Retina (tissue), 1 donor: ENCODE data around the gene SELENOK.
"Not testable (repeated sequence)": the region's sequence is repeated elsewhere in the genome, so short reads cannot be mapped to it uniquely, and the experiment has no call there.

Source experiments
- DNase-seq: peaks from one replicate; pipeline ENCODE4 v3.0.0-alpha.2; 2016

SELENOK gene

DNA sequence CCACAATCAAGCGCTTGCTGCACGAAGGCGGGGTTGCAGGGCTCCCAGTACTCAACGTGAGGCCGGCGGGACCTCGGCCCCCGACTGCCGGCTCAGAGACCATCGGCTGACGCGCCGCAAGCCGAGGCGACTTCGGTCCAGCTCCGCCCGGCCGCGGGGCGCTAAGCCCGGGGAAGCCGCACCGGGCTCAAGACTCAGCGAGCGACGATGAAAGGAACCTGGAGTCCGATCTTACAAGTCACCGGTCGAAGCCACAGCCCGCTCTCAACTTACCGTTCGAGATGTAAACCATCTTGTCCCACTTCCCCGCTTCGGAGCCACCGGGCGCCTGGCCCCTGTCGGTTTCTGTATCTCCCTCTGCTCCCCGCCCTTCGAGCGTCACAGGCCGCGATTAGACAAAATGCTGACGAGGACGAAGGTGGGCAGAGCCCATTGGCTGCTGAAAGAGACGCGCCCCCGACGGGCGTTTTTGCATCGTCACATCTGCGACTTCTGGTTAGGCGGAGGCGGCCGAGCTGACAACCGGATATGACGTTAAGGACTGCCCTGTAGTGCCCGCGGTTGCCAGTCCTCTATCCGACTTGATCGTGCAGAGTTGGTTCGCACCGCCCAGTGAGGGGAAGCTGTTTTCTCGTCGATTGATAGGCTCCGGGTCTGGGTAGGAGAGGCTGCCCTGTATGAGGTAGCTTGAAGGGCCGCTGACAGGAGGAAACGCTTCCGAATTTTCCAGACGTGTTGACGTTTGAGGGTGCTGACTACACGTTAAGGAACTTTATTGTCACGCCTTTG lies at the start of gene SELENOK:
Gene SELENOK (minus strand): TSS at position 363 of the 789 bp plus-strand sequence.
- peak; percentile 98 for DNase-seq

DNA sequence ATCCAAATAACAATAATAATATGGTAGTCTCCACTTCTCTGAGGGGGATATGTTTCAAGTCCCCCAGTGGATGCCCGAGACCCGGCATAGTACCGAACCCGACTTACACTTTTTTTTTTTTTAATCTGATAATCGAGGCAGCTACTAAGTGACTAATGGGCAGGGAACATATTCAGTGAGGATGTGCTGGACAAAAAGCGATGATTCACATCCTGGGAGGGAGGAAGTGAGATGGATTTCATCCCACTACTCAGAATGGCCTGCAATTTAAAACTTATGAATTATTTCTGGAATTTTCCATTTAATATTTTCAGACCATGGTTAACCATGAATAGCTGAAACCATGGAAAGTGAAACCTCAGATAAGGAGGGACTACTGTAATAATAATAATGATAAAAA lies 49.5 kb upstream of the SELENOK start:
- DNase-seq = no peak

DNA sequence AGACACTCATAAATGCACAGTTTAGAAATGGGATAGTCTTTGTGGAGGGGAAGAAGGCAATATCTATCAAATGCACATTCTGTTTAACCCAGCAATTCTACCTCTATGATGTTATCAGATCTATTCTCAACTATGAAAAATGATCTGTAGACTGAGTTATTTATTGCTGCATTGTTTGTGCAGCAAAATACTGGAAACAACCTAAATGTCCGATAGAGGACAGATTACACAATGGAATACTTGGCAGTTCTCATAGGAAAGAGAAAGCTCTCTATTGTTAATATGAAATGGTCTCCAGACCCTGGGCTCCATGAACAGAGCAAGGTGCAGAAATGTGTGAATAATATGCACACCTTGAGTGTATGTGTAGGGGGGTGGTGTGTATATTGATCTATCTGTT lies 49.0 kb upstream of the SELENOK start:
- no peak for DNase-seq

- peak; percentile 2 for DNase-seq
Measured at GRCh38 chr3:53939813-53940212, 48.2 kb upstream of the SELENOK start.

- peak; percentile 63 for DNase-seq
Measured at GRCh38 chr3:53939086-53939582, 47.5 kb upstream of the SELENOK start.

DNA sequence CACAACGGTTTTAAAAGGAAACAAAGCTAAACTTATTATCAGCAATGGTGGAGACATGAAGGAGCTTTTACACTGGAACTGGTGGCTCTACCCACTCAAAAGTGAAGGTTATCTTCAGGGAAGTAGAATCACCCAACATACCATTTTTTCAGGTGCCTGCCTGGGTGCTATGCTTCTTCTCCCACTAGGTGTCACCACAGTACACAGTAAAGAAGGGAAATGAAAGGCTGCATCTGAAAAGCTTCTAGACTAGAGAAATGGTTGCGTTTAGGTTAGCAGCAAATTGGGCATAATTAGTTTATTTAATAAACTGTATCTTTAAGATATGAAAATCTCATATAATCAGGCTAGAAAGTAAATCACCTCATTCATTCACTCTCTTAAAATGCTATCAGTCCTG lies 47.0 kb upstream of the SELENOK start:
- DNase-seq = peak; percentile 70

DNA sequence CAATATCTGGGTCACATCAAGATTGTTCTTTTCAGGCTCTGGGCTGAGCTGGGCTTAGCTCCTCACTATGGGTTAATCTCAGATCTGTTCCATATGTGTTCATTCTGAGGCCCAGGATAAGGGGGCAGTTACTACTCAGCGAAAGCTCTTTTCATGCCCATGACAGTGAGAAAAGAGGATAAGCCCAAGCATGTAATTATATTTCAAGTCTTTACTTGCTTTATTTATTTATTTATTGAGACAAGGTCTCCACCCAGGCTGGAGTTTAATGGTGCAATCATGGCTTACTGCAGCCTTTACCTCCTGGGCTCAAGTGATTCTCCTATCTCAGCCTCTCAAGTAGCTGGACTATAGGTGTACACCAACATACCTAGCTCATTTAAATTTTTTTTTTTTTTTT lies 44.7 kb upstream of the SELENOK start:
- no peak for DNase-seq

DNA sequence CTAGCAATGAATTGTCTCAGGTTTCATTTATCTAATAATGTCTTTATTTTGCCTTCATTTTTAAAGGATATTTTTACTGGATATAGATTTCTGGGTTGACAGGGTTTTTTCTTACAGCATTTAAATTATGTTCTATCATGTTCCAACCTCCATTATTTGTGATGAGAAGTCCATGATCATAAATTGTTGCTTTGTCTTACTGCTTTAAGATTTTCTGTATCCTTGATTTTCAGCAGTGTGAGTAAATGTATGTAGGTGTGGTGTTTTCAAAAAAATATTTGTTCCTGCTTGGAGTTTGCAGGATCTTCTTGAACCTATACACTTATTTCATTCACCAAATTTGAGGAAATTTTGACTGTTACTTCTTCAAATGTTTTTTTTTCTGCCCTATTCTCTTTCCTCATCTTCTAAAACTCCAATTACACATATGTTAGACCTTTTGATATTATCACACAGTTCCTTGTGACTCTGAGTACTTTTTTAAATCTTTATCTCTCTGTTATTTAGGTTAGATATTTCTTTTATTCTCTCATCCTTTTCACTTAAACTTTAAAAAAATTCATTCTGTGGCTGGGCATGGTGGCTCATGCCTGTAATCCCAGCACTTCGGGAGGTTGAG lies 43.7 kb upstream of the SELENOK start:
- no peak for DNase-seq

DNA sequence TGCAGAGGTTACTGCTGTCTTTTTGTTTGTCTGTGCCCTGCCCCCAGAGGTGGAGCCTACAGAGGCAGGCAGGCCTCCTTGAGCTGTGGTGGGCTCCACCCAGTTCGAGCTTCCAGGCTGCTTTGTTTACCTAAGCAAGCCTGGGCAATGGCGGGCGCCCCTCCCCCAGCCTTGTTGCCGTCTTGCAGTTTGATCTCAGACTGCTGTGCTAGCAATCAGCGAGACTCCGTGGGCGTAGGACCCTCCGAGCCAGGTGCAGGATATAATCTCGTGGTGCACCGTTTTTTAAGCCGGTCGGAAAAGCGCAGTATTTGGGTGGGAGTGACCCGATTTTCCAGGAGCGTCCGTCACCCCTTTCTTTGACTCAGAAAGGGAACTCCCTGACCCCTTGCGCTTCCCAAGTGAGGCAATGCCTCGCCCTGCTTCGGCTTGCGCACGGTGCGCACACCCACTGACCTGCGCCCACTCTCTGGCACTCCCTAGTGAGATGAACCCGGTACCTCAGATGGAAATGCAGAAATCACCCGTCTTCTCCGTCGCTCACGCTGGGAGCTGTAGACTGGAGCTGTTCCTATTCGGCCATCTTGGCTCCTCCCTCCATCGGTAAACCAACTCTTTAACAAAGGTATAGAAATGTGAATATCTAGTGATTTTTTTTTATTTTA lies 35.7 kb upstream of the SELENOK start:
- not testable (repeated sequence) for DNase-seq

DNA sequence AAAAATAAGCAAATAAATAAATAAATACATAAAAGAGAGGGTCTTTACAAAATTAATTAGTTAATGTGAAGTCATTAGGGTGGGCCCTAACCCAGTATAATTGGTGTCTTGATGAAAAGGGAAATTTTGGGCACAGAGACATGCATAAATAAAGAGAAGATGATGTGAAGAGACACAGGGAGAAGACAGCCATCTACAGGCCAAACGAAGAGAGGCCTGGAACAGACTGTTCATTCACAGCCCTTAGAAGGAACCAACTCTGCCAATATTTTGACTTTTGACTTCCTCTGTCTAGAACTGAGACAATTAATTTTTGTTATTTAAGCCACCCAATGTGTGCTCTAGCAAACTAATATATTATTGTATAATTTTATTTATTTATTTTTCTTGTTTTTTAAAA lies 29.6 kb upstream of the SELENOK start:
- DNase-seq = no peak

DNA sequence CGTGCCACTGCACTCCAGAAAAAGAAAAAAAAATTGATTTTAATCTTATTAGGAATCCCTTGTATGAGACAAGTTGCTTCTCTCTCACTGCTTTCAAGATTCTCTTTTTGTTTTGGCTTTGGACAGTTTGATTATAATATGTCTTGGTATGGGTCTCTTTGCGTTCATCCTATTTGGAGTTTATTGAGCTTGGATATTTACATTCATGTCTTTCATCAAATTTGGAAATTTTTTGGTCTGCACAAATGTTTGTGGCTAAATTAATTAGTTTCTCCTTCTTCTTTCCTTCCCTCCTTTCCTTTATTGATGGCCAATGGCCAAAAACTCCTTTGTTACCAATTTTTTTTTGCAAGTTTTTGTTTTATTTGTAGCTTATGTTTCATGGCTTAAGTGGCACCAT lies 28.1 kb upstream of the SELENOK start:
- no peak for DNase-seq

GRCh38 chr3:53913401-53913800 lies 21.7 kb upstream of the SELENOK start:
- no peak for DNase-seq

DNA sequence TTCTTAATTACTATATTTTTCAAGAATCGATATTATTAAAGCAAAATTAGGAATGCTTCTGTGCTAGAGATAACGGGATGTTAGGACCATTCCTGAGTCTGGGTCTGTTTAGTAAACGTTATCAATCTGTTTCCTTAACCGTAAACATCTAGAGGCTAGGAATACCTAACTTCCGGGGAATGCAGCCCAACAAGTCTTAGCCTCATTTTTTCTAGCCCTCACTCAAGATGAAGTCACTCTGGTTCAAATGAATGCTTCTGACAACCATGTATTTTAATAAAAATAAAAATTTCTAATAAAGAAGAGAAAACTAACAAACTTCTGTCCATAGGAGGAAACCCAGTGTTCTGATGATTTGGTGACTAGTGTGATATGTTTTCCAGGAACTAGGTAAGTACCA lies 11.1 kb upstream of the SELENOK start:
- no peak for DNase-seq

GRCh38 chr3:53902067-53902466 lies 10.4 kb upstream of the SELENOK start:
- no peak for DNase-seq

DNA sequence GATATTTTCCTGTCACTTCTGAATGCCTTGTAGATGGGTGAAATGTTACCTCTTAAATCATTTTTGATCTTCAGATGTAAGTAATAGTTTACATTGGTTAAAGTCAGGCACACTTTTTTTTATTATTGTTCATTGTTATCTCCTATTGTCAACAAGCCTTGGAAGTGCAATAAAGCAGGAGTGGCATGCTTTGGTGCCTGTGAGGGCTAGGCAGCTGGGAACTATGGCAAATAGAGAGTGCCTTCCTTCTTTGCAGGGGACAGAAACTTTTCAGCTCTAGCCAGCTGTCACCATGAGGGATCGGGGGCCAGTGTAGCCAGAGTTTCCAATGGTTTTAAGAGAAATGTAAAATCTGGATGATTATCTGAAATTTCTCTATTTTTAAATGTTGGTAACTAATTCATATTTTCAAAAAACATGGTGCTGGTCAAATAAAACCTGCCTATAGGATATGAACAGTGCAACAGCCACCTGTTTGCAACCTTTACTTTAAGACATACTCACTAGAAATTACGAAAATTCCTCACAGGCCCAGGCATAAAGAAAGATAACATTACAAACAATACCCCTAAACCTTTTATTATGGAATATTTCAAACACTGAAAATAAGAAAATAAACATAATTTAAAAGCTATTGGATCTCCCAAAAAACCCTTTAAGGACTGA lies 9.1 kb upstream of the SELENOK start:
- DNase-seq = no peak

DNA sequence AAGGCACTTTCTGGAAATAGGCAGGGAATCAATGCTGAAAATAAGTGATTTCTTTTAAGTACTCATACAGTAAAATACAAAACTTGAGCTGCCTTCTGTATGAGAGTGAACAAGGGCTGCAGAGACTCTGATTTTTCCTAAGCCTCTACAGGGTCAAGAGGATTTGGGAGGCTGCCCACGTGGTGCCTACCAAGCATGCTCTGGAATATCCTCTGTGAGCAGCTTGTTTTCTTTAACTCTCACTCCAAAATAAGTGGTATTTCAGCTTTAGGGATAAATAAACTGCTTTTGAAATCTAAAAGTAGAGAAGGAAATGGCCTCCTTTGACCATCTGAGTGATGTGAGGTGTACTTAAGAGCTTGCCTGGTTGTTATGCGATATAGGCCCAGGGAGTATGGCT lies 8.1 kb upstream of the SELENOK start:
- DNase-seq = no peak

DNA sequence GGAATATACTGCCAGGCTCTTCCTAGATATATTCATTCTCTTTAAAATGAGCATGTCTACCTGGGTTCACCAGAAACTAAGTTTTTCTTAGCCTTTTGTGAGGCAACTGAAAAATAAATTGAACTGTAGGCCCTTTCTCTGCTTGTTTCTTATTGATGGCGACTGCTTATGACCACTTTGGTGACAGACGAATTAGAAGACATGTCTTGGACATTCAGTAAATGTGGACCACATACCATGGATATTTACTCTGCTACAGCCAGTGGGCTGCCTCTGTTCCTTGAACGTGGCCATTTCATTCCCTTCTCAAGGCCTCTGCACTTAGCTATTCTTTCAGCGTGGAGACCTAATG lies 603 bp upstream of the SELENOK start:
- DNase-seq = no peak

DNA sequence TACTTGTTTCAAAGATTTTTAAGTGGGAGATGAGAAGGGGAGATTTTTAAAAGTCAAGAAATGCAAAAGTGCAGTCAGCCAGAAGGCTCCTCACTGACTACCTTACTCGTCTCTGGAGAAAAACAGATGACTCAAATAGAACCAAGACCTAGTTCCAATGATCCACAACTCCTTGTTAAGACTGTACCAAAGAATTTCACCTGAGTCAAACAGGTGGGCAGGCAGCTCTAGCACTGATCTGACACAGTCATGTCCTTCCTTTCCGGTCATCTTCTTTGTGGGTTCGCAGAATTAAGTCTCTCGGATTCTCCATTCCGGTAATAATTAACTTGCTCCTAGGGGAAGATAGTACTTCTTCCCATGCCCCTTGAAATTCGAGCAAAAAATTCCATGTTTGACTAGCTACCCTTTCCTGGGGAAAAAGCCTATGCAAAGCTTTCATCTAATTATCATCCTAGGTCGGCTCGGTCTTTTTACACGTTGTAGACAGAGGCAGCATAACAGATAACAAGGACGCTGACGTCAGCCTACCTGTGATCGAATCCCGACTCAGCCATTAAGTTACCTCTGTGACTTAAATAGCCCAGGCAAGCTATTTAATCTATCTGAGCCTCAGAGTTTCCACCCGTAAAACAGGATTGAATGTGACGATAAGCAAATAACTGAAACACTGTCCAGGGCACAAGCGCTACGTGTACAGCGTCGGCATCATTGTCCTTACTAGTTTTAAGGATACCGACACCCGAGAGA lies 758 bp downstream of the SELENOK start:
- DNase-seq = no peak

DNA sequence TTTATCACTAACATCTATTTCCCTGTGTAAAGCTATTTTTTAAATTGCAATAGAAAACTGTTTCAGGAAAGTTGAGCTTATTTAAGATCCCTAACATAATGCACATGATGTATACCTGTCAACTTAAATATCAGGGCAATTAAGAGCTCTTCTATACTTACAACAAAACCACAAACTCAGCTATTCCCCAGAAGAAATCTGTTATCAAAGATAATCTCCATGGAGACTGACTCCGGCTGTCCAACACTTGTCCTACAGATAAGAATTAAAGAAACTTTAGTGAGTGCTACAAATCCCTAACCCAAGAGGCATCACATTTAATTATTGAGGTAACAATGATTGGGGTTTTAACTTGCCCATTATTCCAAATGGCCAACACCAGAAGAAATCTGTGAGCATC lies 3.4 kb downstream of the SELENOK start:
- DNase-seq = no peak

GRCh38 chr3:53887446-53887845 lies 4.2 kb downstream of the SELENOK start:
- DNase-seq = no peak

- DNase-seq = no peak
Measured at GRCh38 chr3:53885239-53885638, 6.4 kb downstream of the SELENOK start.

DNA sequence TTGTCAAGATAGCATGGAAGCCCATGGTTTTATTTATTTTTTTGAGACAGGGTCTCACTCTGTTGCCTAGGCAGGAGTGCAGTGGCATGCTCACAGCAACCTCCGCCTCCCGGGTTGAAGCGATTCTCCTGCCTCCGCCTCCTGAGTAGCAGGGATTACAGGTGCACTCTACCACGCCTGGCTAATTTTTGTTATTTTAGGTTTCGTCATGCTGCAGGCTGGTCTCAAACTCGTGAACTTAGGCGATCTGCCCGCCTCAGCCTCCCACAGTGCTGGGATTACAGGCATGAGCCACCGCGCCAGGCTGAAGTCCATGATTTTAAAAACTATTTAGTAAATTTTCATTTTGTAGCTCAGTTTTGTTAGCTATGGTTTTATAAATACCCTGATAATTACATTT lies 7.0 kb downstream of the SELENOK start:
- no peak for DNase-seq

DNA sequence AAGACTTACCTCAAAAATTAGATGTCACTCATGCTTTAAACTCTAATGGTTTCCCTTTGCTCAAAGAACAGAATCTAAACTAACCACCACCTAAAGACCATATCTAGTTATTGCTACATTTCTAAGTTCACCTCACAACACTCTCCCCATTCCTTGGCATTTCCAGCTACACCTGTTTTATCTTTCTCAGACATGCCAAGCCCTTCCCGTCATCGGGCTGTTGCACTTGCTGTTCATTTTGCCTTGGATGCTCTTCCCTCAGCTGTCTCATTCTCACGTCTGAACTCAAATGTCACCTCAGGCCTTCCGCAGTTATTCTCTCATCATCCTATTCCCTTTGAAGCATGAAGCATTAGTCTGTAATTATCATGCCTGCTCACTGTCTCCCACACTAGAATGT lies 8.7 kb downstream of the SELENOK start:
- DNase-seq = no peak
